Right lobe of liver (tissue), 6 donors: ENCODE measurements around the gene TMEM87B. TPM values are rescaled to one million over a fixed set of nuclear protein-coding genes. Genes with fewer than 3 reads are reported as not detected.

Experiments
- ATAC-seq, 4 donors: fragments of 200-7000 bp; cut with Tn5 transposase; one replicate each; pipeline ENCODE4 v1.9.1; 2020; ENCODE audit warnings: mild to moderate bottlenecking in 4 of 4, moderate library complexity in 4 of 4
- DNase-seq, 3 donors: peaks; one replicate each; pipeline ENCODE4 v3.0.0-alpha.2; 2020
- H3K27ac ChIP-seq, 3 donors: fragments of 200-600 bp; one replicate each; pipeline ENCODE4 v1.8.0; 2022
- H3K27me3 ChIP-seq, 2 donors: fragments of 200-600 bp; one replicate each; pipeline ENCODE4 v1.8.0; 2022
- H3K36me3 ChIP-seq, 4 donors: fragments of 200-600 bp; sonication (generic) in 1 of 4; one replicate each; pipeline versions ENCODE4 v1.5.1 to v1.8.0; 2017 to 2022; ENCODE audit warnings: control low read depth in 1 of 4
- H3K4me1 ChIP-seq, 4 donors: fragments of 200-600 bp; sonication (generic) in 1 of 4; one replicate each; pipeline versions ENCODE4 v1.5.1 to v1.8.0; 2017 to 2022; ENCODE audit warnings: control low read depth in 1 of 4
- H3K4me3 ChIP-seq, 3 donors: fragments of 200-600 bp; one replicate each; pipeline ENCODE4 v1.8.0; 2022
- H3K9me3 ChIP-seq, 4 donors: fragments of 200-600 bp; sonication (generic) in 1 of 4; one replicate each; pipeline versions ENCODE4 v1.5.1 to v1.8.0; 2017 to 2022; ENCODE audit warnings: control low read depth in 1 of 4
- CTCF ChIP-seq, 4 donors: fragments of 200-600 bp in 3 of 4; fragments of 450-650 bp in 1 of 4; IDR thresholded peaks; one replicate each; pipeline versions ENCODE4 v1.5.1 to v1.8.0; 2016 to 2022; ENCODE audit warnings: antibody characterized with exemption in 4 of 4, mild to moderate bottlenecking in 2 of 4
- POLR2A ChIP-seq: fragments of 450-650 bp; IDR thresholded peaks from one replicate; pipeline ENCODE4 v1.6.1; 2017; ENCODE audit warnings: antibody characterized with exemption, mild to moderate bottlenecking
- WGBS: methylation state at CpG from one replicate; pipeline ENCODE4 v1.1.6; 2018; ENCODE audit warnings: low coverage, low lambda C conversion rate; ENCODE audit not compliant: insufficient coverage; ENCODE audit errors: missing lambda C conversion rate; 5-methylcytosine and 5-hydroxymethylcytosine counted together
- intact Hi-C, 2 donors: fragments of 100-400 bp; cut with DNase I; formaldehyde crosslinking; loops; one replicate each; pipeline versions ENCODE4 v1.11.2 to v1.14.1; 2022
- total RNA-seq, 6 experiments: library from RNA; depleted of rRNA in 2 of 6; stranded (reverse); fragments of >200 nt in 2 of 6; fragmentation: NEBNext Ultra II Directional in 3 of 6; extraction: Animal tissue kit (Norgen Biotek cat#: 25700) in 3 of 6; gene quantifications; one replicate each; pipeline versions ENCODE4 v1.1.0 to v1.2.4, GENCODE V29; 2016 to 2023
- donor health status: DM: no; HTN: yes; CAD: no.
- donor health status: DM: no; HTN: no; CAD: no.
- donor health status: DM: no; HTN: no; CAD: no.
- donor health status: DM: no; HTN: yes; CAD: no.
- donor health status: DM: no; HTN: yes; CAD: no.

The TMEM87B gene
- total RNA-seq, 6 experiments from 2014 or later = 5.4 to 18.0 (median 8.8) TPM

GRCh38 chr2:112024231-112024630 lies 30.8 kb upstream of the TMEM87B start:
- Histone ChIP-seq H3K36me3 (peaks cover 0 to 18% (median 7%) of the 10 kb centered on the region in 4 donors), H3K4me1 (no peaks in the 10 kb centered on the region), H3K4me3 (no peak overlapping the region), H3K27me3 (no peaks in the 10 kb centered on the region), H3K9me3 (no peaks in the 10 kb centered on the region), H3K27ac (no peak overlapping the region)
- WGBS = 60% methylated on average over 2 of the region's 9 CpGs
- DNase-seq (no peak), ATAC-seq (peak; percentile 30 to 53 (median 42))
- intact Hi-C loops = no loop called here
- no peak for TF ChIP-seq CTCF (IDR thresholded peaks at IDR 0.05)
- TF ChIP-seq POLR2A = no peak

GRCh38 chr2:112024896-112025491 lies 30.1 kb upstream of the TMEM87B start:
- intact Hi-C loops = no loop called here
- TF ChIP-seq POLR2A (no peak), CTCF (IDR thresholded peaks at IDR 0.05) (no peak)
- Histone ChIP-seq H3K4me1 (no peaks in the 10 kb centered on the region), H3K9me3 (no peaks in the 10 kb centered on the region), H3K4me3 (no peak overlapping the region), H3K27me3 (no peaks in the 10 kb centered on the region), H3K27ac (no peak overlapping the region), H3K36me3 (peaks cover 0 to 18% (median 7%) of the 10 kb centered on the region in 4 donors)
- DNase-seq (no peak), ATAC-seq (peak; percentile 13 to 22 (median 18))
- WGBS = 93% methylated on average over 3 of the region's 12 CpGs

- TF ChIP-seq CTCF (IDR thresholded peaks at IDR 0.05) (no peak), POLR2A (no peak)
- 62% methylated on average over 8 of the region's 8 CpGs for WGBS
- intact Hi-C loops = no loop called here
- Histone ChIP-seq H3K4me1 (no peaks in the 10 kb centered on the region), H3K36me3 (peaks cover 0 to 18% (median 5%) of the 10 kb centered on the region in 4 donors), H3K9me3 (no peaks in the 10 kb centered on the region), H3K27ac (no peak overlapping the region), H3K4me3 (no peak overlapping the region), H3K27me3 (no peaks in the 10 kb centered on the region)
- peak in 3 of 4 donors; percentile 20 to 47 (median 25) for ATAC-seq
- DNase-seq = peak in 1 of 3 donors; percentile 41
These were observed 28.6 kb upstream of the TMEM87B start for GRCh38 chr2:112026509-112026908.

GRCh38 chr2:112027767-112028166 lies 27.3 kb upstream of the TMEM87B start:
- no peak for ATAC-seq
- intact Hi-C loops = no loop called here
- 83% methylated on average over 3 of the region's 3 CpGs for WGBS
- TF ChIP-seq POLR2A = no peak
- no peak for TF ChIP-seq CTCF (IDR thresholded peaks at IDR 0.05)
- H3K27ac ChIP-seq = no peak overlapping the region
- H3K4me3 ChIP-seq = no peak overlapping the region
- no peak for DNase-seq
- no peaks in the 10 kb centered on the region for H3K27me3 ChIP-seq
- no peaks in the 10 kb centered on the region for H3K4me1 ChIP-seq
- peaks cover 0 to 7% (median 3%) of the 10 kb centered on the region in 4 donors for H3K36me3 ChIP-seq
- no peaks in the 10 kb centered on the region for H3K9me3 ChIP-seq
